HG02588 (cell line): ENCODE measurements around the gene SLC5A1.
"Not testable (repeated sequence)": the region's sequence is repeated elsewhere in the genome, so short reads cannot be mapped to it uniquely, and the experiment has no call there.

Source experiments
- ATAC-seq: cut with Tn5 transposase; IDR thresholded peaks from one replicate; pipeline ENCODE4 v1.9.1; 2021; ENCODE audit warnings: mild to moderate bottlenecking, moderate library complexity; ENCODE audit not compliant: unreplicated experiment

Gene SLC5A1

DNA sequence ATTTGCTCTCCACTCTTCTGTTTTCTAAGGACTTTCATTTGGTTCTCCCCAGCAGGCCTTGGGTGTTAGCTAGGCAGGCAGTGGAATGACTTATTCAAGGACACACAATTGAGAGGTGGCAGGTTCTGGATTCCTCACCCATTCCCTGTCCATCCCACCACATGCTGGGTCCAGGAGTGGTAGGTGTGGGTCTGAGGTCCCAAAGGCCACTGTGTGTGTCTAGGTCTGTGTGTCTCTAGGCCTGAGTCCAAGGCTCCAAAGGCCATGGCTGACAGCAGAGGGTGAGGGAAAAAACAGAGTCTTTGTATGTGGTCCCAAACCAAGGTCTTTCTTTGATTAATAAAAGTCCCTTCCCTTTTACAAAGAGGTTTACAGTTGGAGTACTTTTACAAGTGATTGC, 40.8 kb downstream of the SLC5A1 start:
- no peak for ATAC-seq

DNA sequence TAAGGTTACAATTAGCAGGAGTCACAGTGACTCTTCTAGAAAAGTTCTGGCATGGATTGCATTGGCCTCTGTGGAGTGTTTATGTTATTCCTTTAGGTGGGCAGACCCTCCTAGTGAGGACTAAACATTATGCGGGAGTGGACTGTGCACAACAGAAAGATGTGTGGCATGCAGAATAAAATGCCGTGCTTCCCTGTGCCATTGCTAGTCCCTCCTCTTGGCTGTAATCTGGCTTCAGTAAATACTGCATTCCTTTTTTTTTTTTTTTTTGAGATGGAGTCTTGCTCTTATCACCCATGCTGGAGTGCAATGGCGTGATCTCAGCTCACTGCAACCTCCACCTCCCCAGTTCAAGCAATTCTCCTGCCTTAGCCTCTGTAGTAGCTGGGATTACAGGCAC, 45.0 kb downstream of the SLC5A1 start:
- no peak for ATAC-seq

GRCh38 chr22:32097018-32097417, 54.0 kb downstream of the SLC5A1 start:
- ATAC-seq = no peak

GRCh38 chr22:32097881-32098499, 54.9 kb downstream of the SLC5A1 start:
- ATAC-seq = no peak

DNA sequence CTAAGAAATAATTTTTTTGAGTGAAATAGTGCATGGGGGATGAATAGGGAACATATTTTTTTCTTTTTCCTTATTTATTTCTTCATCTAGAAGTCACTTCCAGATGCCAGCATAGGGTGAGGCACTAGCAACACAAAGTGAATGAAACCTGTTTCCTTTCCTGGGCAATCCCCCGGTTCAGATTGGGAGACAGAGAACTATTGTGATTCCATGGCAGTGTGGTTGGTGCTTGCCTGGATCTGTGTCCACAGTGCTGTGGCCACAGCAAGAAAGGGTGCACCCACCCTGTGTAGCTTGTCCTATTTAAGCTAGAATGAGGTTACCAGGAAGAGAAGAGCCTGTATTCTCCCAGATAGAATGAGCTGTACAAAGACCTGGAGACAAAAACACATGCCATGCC, 57.6 kb downstream of the SLC5A1 start:
- no peak for ATAC-seq

DNA sequence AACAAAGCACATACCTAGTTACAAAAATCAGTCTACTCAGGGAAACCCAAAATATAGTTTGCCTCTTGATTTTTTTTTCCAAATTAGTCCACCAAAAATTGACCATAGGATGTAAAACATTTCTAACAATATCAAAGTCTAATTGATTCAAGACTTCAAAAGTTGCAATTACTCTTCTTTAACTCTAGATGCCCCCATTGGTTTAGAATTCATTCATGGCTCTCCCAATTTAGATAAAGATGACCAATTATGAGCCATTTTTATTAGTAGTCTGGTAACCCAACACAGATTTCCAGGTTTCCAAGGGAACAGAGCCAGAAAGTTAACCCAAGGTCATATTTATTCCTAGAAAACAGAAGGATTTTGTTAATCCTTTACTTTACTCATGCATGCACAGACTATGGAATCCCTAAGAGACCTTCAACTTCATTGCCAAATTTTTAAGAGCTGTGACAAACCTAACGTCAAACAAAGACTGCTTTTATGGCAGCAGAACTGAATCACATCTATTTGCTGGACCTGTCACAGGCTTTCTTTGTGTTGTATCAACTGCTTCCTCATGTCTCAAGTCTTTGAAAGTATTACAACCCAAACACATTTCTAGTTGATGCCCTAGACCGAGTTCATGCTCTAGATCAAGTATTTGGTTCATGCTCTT, 60.7 kb downstream of the SLC5A1 start:
- no peak for ATAC-seq

DNA sequence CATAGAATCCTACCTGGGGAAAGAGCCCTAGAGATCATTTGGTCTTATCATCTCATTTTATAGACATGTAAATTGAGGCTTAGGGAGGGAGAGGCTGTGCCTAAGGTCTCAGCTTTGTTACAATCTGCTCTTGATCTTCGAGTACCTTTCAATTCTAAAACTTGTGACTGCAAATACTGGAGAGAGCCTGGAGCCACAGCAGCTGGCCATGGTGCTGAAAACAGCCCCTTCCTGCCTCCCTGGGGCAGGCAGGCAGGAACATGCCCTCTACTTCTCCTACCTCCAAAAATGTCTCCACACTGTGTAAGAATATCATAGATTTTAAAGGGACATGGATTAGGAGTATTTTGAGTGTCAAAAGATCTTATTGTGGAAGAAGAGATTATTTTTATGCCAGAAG, 63.9 kb downstream of the SLC5A1 start:
- no peak for ATAC-seq

DNA sequence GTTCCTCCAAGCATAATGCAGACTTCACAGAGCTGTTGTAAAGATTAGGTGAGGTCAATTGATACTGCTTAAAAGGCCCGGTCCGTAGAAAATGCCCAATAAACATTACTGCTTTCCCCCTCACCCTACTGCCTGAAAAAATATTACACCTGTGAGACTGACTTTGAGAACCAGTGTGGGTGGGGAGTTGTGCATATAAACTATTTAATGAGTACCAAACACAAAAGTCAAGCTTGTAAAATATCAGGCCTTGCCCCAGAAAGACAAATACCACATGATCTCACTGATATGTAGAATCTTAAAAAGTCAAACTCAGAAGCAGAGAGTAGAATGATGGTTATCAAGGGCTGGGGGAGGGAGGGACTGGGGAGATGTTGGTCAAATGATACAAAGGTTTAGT, 69.3 kb downstream of the SLC5A1 start:
- ATAC-seq = no peak

DNA sequence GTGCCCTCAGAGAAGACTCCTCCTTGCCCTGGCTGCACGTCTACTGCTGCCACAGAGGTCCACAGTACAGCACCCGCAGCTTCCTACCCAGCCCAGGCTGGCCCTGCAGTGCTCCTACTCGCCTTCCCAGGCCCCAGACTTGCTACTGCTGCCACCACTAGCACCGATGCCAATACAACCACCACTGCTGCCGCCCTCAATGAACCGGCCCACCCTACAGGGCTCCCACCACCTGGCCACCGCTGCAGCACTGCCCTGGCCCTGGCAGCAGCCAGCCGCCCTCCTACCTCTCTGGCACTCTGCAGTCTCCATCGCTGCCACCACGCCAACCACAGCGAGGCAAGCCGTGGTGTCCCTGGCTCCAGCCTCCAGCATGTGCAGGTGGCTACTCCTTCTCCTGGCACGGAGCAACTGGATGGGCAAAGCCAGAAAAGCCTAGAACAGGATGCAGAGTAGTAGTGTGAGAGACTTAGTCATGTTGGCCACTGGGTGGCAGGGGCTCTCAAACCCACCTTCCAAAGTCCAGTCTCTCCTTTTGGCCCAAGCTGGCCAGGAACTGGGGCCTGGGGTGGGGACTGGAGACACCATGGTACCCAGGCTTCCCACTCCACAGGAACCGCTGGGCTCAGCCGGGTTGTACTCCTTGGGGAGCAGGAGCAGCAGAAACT, 76.6 kb downstream of the SLC5A1 start:
- ATAC-seq = no peak

GRCh38 chr22:32120603-32121002, 77.5 kb downstream of the SLC5A1 start:
- no peak for ATAC-seq

- no peak for ATAC-seq
These were observed 79.8 kb downstream of the SLC5A1 start for GRCh38 chr22:32122899-32123298.

DNA sequence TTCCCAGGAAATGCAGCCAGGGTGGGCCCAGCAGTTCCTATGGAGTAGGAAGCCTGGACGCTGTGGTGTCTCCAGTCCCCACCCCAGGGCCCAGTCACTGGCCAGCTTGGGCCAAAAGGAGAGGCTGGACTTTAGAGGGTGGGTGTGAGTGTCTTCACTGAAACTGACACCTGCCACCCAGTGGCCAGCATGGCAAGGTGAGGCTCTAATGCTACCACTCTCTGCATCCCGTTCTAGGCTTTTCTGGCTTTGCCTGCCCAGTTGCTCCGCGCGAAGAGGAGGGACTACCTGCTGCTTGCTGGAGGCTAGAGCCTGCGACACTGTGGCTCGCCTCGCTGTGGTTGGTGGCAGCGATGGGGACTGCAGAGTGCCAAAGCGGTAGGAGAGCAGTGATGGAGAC, 80.6 kb downstream of the SLC5A1 start:
- no peak for ATAC-seq

GRCh38 chr22:32127904-32128303, 84.8 kb downstream of the SLC5A1 start:
- no peak for ATAC-seq

- ATAC-seq = no peak
These were observed 87.4 kb downstream of the SLC5A1 start for GRCh38 chr22:32130464-32130863.

DNA sequence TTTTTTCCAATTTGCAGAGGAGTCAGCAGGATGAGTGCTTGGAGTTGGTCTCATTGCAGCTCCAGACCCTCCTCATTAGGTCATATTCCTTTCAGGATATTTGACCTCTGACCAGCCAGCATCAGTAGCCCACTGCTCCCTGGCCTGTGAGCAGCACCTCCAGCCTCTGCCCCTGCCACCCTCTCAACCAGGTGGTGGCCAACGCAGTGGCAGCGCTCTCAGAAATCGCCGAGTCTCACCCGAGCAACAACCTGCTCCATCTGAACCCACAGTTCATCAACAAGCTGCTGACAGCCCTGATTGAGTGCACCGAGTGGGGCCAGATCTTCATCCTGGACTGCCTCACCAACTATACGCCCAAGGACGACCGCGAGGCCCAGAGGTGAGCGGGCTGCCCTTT, 89.1 kb downstream of the SLC5A1 start:
- ATAC-seq = no peak

DNA sequence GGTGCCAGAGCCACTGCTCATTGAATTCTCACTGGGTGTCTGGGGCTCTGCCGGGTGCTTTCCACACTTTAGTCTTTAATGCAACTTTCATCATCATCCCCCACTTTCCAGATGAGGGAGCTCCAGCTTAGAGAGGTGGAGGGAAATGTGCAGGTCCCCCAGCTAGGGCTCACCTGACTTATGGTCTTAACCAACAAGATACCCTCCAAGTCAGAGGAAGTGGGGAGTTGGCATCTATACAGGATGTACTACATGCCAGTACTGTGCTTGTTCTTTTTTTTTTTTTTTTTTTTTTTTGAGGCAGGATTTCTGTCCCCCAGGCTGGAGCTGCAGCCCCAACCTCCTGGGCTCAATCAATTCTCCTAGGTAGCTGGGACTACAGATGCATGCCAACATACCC, 89.7 kb downstream of the SLC5A1 start:
- ATAC-seq = no peak

DNA sequence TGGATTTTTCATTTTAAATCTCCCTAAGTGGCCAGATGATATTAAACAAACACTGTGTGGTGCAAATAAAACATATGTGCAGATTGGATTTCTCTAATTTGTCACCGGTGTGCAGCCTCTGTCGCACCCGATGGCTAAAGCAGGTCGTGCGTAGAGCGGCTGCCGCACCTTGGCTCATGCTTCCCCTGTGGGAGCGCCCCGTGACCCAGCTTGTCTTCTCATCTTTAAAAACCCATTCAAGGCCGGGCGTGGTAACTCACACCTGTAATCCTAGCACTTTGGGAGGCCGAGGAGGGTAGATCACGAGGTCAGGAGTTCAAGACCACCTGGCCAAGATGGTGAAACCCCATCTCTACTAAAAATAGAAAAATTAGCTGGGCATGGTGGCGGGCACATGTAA, 91.7 kb downstream of the SLC5A1 start:
- not testable (repeated sequence) for ATAC-seq

DNA sequence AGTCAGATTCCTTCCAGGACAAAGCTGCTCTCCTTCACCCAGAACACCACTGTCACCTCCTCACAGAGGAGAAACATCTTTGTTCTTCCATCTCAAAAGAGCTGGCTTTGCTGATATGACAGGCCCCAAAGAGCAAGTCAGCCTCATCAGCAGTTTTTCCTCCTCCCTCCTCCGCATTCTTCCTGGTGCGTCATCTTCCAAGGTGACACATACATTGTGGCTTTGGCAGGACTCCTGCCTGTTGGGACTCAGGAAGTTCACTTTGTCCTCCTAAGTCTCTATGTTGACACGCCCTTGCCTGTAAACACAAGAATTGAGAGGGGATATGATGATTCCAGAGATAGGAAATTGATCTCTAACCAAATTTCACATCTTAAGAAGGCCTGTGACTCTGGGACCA, 92.9 kb downstream of the SLC5A1 start:
- not testable (repeated sequence) for ATAC-seq

DNA sequence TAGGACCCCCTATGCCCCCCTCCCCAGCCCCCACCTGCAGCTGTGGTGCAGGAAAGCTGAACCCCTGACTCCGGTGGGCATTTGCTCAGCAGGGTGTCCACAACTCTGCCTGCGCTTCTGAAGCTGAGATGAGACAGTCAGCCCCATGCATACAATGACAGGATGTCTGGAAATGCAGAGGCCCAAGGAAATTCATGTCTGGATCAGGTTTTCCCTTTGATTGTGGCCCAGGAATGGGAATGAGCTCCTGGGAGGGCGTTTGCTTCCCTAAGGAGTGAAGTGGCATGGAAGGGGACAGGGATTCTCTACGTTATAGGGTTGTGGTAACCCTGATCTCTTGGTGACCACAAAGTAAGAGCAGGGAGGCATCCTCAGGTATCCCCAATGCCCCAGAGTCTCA, 93.8 kb downstream of the SLC5A1 start:
- not testable (repeated sequence) for ATAC-seq

GRCh38 chr22:32137731-32138324, 94.8 kb downstream of the SLC5A1 start:
- not testable (repeated sequence) for ATAC-seq

- not testable (repeated sequence) for ATAC-seq
These were observed 95.5 kb downstream of the SLC5A1 start for GRCh38 chr22:32138576-32138975.

GRCh38 chr22:32140688-32141087, 97.6 kb downstream of the SLC5A1 start:
- ATAC-seq = not testable (repeated sequence)
